ENCODE measurements around the gene TP53.

The TP53 gene

DNA sequence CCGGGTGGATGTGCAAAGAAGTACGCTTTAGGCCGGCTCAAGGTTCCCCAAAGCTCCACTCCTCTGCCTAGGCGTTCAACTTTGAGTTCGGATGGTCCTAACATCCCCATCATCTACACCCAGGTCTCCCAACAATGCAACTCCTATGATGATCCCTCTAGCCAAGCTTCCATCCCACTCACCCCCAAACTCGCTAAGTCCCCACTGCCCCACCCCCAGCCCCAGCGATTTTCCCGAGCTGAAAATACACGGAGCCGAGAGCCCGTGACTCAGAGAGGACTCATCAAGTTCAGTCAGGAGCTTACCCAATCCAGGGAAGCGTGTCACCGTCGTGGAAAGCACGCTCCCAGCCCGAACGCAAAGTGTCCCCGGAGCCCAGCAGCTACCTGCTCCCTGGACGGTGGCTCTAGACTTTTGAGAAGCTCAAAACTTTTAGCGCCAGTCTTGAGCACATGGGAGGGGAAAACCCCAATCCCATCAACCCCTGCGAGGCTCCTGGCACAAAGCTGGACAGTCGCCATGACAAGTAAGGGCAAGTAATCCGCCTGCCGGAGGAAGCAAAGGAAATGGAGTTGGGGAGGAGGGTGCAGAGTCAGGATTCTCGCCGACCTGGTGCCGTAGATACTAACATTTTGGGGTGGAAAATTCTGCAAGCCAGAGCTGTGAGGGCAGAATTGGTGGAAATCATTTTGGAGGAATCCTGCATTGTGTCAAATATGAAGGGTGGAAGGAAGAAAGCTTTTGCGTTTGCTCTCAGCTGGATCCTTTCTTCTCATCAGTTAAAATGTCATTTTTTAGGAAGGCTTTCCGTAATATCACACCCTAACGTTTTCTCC, at the start of gene TP53:
Gene TP53, minus strand, starts transcription at position 419 of the 836 bp plus-strand sequence. CDS start 10,896 bp downstream, outside the sequence.
- peak within 1 kb of the TSS; percentile 86 for H3K4me3 ChIP-seq (ENCODE audit: control insufficient read depth, low read depth, low read length)
- TF ChIP-seq, protein P1, sequence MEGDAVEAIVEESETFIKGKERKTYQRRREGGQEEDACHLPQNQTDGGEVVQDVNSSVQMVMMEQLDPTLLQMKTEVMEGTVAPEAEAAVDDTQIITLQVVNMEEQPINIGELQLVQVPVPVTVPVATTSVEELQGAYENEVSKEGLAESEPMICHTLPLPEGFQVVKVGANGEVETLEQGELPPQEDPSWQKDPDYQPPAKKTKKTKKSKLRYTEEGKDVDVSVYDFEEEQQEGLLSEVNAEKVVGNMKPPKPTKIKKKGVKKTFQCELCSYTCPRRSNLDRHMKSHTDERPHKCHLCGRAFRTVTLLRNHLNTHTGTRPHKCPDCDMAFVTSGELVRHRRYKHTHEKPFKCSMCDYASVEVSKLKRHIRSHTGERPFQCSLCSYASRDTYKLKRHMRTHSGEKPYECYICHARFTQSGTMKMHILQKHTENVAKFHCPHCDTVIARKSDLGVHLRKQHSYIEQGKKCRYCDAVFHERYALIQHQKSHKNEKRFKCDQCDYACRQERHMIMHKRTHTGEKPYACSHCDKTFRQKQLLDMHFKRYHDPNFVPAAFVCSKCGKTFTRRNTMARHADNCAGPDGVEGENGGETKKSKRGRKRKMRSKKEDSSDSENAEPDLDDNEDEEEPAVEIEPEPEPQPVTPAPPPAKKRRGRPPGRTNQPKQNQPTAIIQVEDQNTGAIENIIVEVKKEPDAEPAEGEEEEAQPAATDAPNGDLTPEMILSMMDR (IDR thresholded peaks at IDR 0.05; ENCODE audit: control insufficient read depth, insufficient read depth, low read depth, low read length, missing control alignments) = no peak
- peak; percentile 67 for DNase-seq (ENCODE audit: low read depth)

DNA sequence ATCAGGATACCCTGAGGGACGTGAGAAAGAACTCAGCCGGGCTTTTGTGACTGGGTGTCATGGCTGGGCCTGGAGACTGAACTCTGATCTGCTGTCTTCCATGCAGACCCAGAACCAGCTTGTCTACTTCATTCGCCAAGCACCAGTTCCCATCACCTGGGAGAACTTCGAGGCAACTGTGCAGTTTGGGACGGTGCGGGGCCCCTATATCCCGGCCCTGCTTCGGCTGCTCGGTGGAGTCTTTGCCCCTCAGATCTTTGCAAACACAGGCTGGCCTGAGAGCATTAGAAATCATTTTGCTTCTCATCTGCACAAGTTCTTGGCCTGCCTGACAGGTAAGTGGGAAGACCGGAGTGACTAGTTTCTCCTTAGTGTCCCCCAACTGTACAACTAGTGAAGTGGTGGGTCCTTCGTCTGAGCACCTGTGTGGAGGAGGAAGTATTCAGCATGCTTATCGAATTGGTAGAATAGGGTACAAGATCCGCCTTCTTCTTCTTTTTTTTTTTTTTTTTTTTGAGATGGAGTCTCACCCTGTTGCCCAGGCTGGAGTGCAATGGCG, 45.8 kb upstream of the TP53 start:
- H3K4me3 ChIP-seq (ENCODE audit: control insufficient read depth, low read depth, low read length) = no peak overlapping the region
- TF ChIP-seq, protein P1 (IDR thresholded peaks at IDR 0.05; ENCODE audit: control insufficient read depth, insufficient read depth, low read depth, low read length, missing control alignments) = no peak
- DNase-seq (ENCODE audit: low read depth) = no peak

DNA sequence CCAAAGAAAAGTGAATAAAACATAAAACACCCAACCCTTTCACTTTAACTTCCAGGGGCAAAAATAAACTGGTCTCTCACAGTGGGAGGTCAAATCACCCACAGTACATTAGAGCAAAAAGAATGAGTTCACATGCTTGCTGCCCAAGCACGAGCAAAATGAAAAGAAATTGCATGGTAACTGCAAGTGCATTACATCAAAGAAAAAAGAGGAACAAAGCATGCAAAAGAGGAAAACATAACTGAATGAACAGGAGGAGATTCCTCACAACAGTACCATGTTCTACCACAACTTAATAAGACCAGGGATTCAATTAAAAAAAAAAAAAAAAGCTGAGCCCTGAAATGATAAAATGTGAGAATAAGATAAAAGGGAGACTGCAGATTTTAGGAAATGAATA, 42.5 kb upstream of the TP53 start:
- DNase-seq (ENCODE audit: low read depth) = no peak
- TF ChIP-seq, protein P1 (IDR thresholded peaks at IDR 0.05; ENCODE audit: control insufficient read depth, insufficient read depth, low read depth, low read length, missing control alignments) = no peak

DNA sequence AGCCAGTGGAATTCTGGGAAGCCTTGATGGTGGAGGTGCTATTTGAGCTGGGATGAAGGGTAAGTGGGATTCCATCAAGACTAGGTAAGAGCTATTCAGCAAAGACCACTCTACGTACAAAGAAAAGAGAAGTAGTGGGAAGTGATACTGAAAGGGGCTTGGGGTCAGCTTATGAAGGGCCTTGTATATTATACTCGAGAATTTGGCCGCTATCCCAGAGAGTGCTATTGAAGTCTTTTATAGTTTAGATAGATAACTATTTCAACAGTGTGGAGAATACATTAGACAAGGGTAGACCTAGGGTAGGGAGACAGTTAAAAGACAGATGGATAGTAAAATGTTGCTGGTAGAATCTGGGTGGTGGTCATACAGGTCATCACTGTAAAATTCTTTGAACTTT, 40.6 kb upstream of the TP53 start:
- TF ChIP-seq, protein P1 (IDR thresholded peaks at IDR 0.05; ENCODE audit: control insufficient read depth, insufficient read depth, low read depth, low read length, missing control alignments) = no peak
- DNase-seq (ENCODE audit: low read depth) = no peak
- H3K4me3 ChIP-seq (ENCODE audit: control insufficient read depth, low read depth, low read length) = no peak overlapping the region

More for the DNA sequence above, 42.5 kb upstream of the TP53 start:
- no peak overlapping the region for H3K4me3 ChIP-seq (ENCODE audit: control insufficient read depth, low read depth, low read length)

DNA sequence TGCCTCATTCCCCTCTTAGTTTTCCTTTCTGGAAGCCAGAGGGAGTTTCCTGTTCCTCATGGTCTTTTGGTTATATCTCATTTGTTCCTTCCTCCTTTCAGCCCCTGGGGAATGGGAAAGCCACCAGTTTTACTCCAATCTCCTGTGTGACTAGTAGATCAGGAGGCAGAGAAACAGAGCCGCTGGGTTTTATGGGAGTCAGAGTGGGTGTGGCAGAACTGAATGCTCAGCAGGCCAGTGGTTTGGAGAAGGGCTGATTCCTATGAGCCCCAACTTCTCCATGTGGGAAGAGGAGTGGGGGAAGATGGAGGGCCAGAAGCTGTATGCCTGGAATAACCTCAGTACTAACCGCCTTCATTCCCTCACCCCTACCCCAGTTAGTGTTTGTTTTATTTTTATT, 34.3 kb upstream of the TP53 start:
- no peak for DNase-seq (ENCODE audit: low read depth)
- TF ChIP-seq, protein P1 (IDR thresholded peaks at IDR 0.05; ENCODE audit: control insufficient read depth, insufficient read depth, low read depth, low read length, missing control alignments) = no peak
- H3K4me3 ChIP-seq (ENCODE audit: control insufficient read depth, low read depth, low read length) = no peak overlapping the region

DNA sequence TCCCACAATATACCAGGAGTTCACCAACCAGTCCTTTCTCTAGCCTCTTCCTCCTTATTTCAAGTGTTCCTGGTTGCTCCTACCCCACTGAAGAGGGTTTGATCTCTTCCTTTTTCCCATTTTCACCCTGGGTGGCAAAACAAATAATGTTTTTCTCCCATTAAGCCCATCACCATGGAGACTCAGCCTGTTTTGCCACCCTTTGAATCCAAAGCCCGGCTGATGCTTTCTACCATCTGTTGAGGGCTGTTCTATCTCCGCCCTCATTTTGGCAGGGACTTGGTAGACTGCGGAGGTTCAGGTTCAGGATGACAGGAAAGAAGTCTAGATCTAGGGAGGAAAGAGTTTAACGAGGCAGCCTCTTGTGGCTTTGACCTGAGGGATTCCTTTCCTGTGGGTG, 32.8 kb upstream of the TP53 start:
- TF ChIP-seq, protein P1 (IDR thresholded peaks at IDR 0.05; ENCODE audit: control insufficient read depth, insufficient read depth, low read depth, low read length, missing control alignments) = no peak
- DNase-seq (ENCODE audit: low read depth) = no peak
- H3K4me3 ChIP-seq (ENCODE audit: control insufficient read depth, low read depth, low read length) = no peak overlapping the region

Data from AG09309 (cell line).